ENCODE data around the gene AK2.
"Not testable (repeated sequence)": the region's sequence is repeated elsewhere in the genome, so short reads cannot be mapped to it uniquely, and the experiment has no call there.

Gene AK2

GRCh38 chr1:32993324-32993636 is 43.4 kb downstream of the AK2 start:
- not testable (repeated sequence) for H3K9me3 Mint-ChIP-seq, H3K4me3 Mint-ChIP-seq, H3K27me3 Mint-ChIP-seq, DNase-seq, H3K36me3 Mint-ChIP-seq
- Mint-ChIP-seq H3K4me1 (peaks cover 55% of the 10 kb centered on the region), H3K27ac (peak overlapping the region; percentile 24)
- CTCF ChIA-PET, result interaction anchor here (1.0 to 1.2 kb wide), 5 partner anchors 12 to 134 kb away, joined by 3 to 5 read pairs (median 3); no protein-coding TSS in a partner anchor

- peak; percentile 57 for DNase-seq
- no peaks in the 10 kb centered on the region for H3K36me3 Mint-ChIP-seq
- H3K9me3 Mint-ChIP-seq, result no peaks in the 10 kb centered on the region
- CTCF ChIA-PET, result interaction anchor here (1.2 to 2.2 kb wide), 6 partner anchors 9 to 135 kb away, joined by 3 to 9 read pairs (median 4); no protein-coding TSS in a partner anchor
- peak overlapping the region; percentile 75 for H3K27ac Mint-ChIP-seq
- H3K27me3 Mint-ChIP-seq, result no peaks in the 10 kb centered on the region
- no peak overlapping the region for H3K4me3 Mint-ChIP-seq
- peaks cover 49% of the 10 kb centered on the region for H3K4me1 Mint-ChIP-seq
These were observed 44.0 kb downstream of the AK2 start for GRCh38 chr1:32992489-32993323.

- no peaks in the 10 kb centered on the region for H3K27me3 Mint-ChIP-seq
- no peak for DNase-seq
- no peaks in the 10 kb centered on the region for H3K9me3 Mint-ChIP-seq
- H3K4me3 Mint-ChIP-seq, result no peak overlapping the region
- H3K36me3 Mint-ChIP-seq, result no peaks in the 10 kb centered on the region
- CTCF ChIA-PET, result interaction anchor here (1.2 to 2.2 kb wide), 4 partner anchors 10 to 58 kb away, joined by 4 to 9 read pairs (median 4); no protein-coding TSS in a partner anchor
- H3K4me1 Mint-ChIP-seq, result peaks cover 47% of the 10 kb centered on the region
- peak overlapping the region; percentile 75 for H3K27ac Mint-ChIP-seq
These were observed 44.7 kb downstream of the AK2 start for GRCh38 chr1:32991819-32992488.

- Mint-ChIP-seq H3K4me3 (no peak overlapping the region), H3K27me3 (no peaks in the 10 kb centered on the region), H3K4me1 (peaks cover 49% of the 10 kb centered on the region), H3K9me3 (no peaks in the 10 kb centered on the region), H3K36me3 (peaks cover 1% of the 10 kb centered on the region), H3K27ac (peak overlapping the region; percentile 28)
- CTCF ChIA-PET, result interaction anchor here (1.3 to 2.2 kb wide), 2 partner anchors 10 to 57 kb away, joined by 4 to 9 read pairs; no protein-coding TSS in a partner anchor
- no peak for DNase-seq
These were observed 45.3 kb downstream of the AK2 start for GRCh38 chr1:32991386-32991785.

- H3K27ac Mint-ChIP-seq, result no peak overlapping the region
- H3K4me1 Mint-ChIP-seq, result peaks cover 49% of the 10 kb centered on the region
- H3K9me3 Mint-ChIP-seq, result no peaks in the 10 kb centered on the region
- no peak overlapping the region for H3K4me3 Mint-ChIP-seq
- H3K36me3 Mint-ChIP-seq, result peaks cover 1% of the 10 kb centered on the region
- H3K27me3 Mint-ChIP-seq, result no peaks in the 10 kb centered on the region
- CTCF ChIA-PET, result interaction anchor here (0.7 to 2.2 kb wide), 2 partner anchors 11 to 64 kb away, joined by 3 to 9 read pairs; no protein-coding TSS in a partner anchor
- no peak for DNase-seq
These were observed 45.8 kb downstream of the AK2 start for GRCh38 chr1:32990887-32991286.

GRCh38 chr1:32989160-32990050 is 47.3 kb downstream of the AK2 start:
- CTCF ChIA-PET, result no interaction called here
- Mint-ChIP-seq H3K27me3 (no peaks in the 10 kb centered on the region), H3K36me3 (peaks cover 1% of the 10 kb centered on the region), H3K9me3 (no peaks in the 10 kb centered on the region), H3K4me3 (no peak overlapping the region), H3K27ac (peak overlapping the region; percentile 20), H3K4me1 (peaks cover 59% of the 10 kb centered on the region)
- peak; percentile 38 for DNase-seq

- H3K9me3 Mint-ChIP-seq, result no peaks in the 10 kb centered on the region
- H3K27ac Mint-ChIP-seq, result no peak overlapping the region
- H3K36me3 Mint-ChIP-seq, result peaks cover 1% of the 10 kb centered on the region
- H3K27me3 Mint-ChIP-seq, result no peaks in the 10 kb centered on the region
- no peak overlapping the region for H3K4me3 Mint-ChIP-seq
- CTCF ChIA-PET, result no interaction called here
- H3K4me1 Mint-ChIP-seq, result peaks cover 66% of the 10 kb centered on the region
- no peak for DNase-seq
These were observed 48.0 kb downstream of the AK2 start for GRCh38 chr1:32988665-32989064.

GRCh38 chr1:32985226-32985625 is 51.5 kb downstream of the AK2 start:
- Mint-ChIP-seq H3K27me3 (no peaks in the 10 kb centered on the region), H3K4me1 (peaks cover 66% of the 10 kb centered on the region), H3K36me3 (peaks cover 3% of the 10 kb centered on the region), H3K9me3 (no peaks in the 10 kb centered on the region), H3K4me3 (no peak overlapping the region), H3K27ac (peak overlapping the region; percentile 58)
- CTCF ChIA-PET, result interaction anchor here (0.9 to 2.7 kb wide), 2 partner anchors 16 to 70 kb away, joined by 3 to 11 read pairs; no protein-coding TSS in a partner anchor
- DNase-seq, result no peak

- CTCF ChIA-PET, result interaction anchor here (2.7 kb wide), 1 partner anchor 17 kb away, joined by 11 read pairs; no protein-coding TSS in a partner anchor
- no peaks in the 10 kb centered on the region for H3K27me3 Mint-ChIP-seq
- no peaks in the 10 kb centered on the region for H3K9me3 Mint-ChIP-seq
- H3K36me3 Mint-ChIP-seq, result peaks cover 3% of the 10 kb centered on the region
- peak overlapping the region; percentile 58 for H3K27ac Mint-ChIP-seq
- peaks cover 67% of the 10 kb centered on the region for H3K4me1 Mint-ChIP-seq
- peak; percentile 57 for DNase-seq
- H3K4me3 Mint-ChIP-seq, result no peak overlapping the region
These were observed 52.1 kb downstream of the AK2 start for GRCh38 chr1:32984455-32985171.

- CTCF ChIA-PET, result no interaction called here
- no peak overlapping the region for H3K27ac Mint-ChIP-seq
- DNase-seq, result no peak
- H3K36me3 Mint-ChIP-seq, result peaks cover 3% of the 10 kb centered on the region
- no peak overlapping the region for H3K4me3 Mint-ChIP-seq
- H3K9me3 Mint-ChIP-seq, result no peaks in the 10 kb centered on the region
- no peaks in the 10 kb centered on the region for H3K27me3 Mint-ChIP-seq
- peaks cover 63% of the 10 kb centered on the region for H3K4me1 Mint-ChIP-seq
These were observed 52.6 kb downstream of the AK2 start for GRCh38 chr1:32984090-32984454.

GRCh38 chr1:32983020-32983419 is 53.7 kb downstream of the AK2 start:
- peak overlapping the region; percentile 76 for H3K27ac Mint-ChIP-seq

GRCh38 chr1:32981003-32981901 is 55.4 kb downstream of the AK2 start:
- Mint-ChIP-seq H3K4me1 (peaks cover 53% of the 10 kb centered on the region), H3K4me3 (peak overlapping the region; percentile 64)

More at GRCh38 chr1:32983020-32983419, 53.7 kb downstream of the AK2 start:
- Mint-ChIP-seq H3K4me1 (peaks cover 56% of the 10 kb centered on the region), H3K4me3 (no peak overlapping the region), H3K36me3 (peaks cover 3% of the 10 kb centered on the region), H3K27me3 (no peaks in the 10 kb centered on the region), H3K9me3 (no peaks in the 10 kb centered on the region)
- no peak for DNase-seq
- CTCF ChIA-PET, result no interaction called here

More at GRCh38 chr1:32981003-32981901, 55.4 kb downstream of the AK2 start:
- peak; percentile 71 for DNase-seq
- peak overlapping the region; percentile 91 for H3K27ac Mint-ChIP-seq
- no peaks in the 10 kb centered on the region for H3K9me3 Mint-ChIP-seq
- H3K36me3 Mint-ChIP-seq, result peaks cover 2% of the 10 kb centered on the region
- peaks cover 16% of the 10 kb centered on the region for H3K27me3 Mint-ChIP-seq
- CTCF ChIA-PET, result interaction anchor here (0.6 to 1.7 kb wide), 7 partner anchors 11 to 461 kb away, joined by 3 to 7 read pairs (median 4); no protein-coding TSS in a partner anchor

All from activated naive CD4-positive, alpha-beta T cell treated with anti-CD3 and anti-CD28 coated beads, Interleukin-2, amount 10 ng/mL, durations not matched to agents 7 days and 5 days (primary cell).